GM12864 (cell line): ENCODE measurements around the gene ROMO1.
"Not testable (repeated sequence)": the region's sequence is repeated elsewhere in the genome, so short reads cannot be mapped to it uniquely, and the experiment has no call there.

Source experiments
- DNase-seq: peaks from one replicate; pipeline ENCODE4 v3.0.0-alpha.2; 2011; ENCODE audit warnings: low read depth
- H3K4me3 ChIP-seq: 2 replicates; pipeline ENCODE4 v1.5.1; 2011; ENCODE audit warnings: mild to moderate bottlenecking, low read depth, low read length, control low read depth
- TF ChIP-seq, protein P1 (sequence below): IDR thresholded peaks from 2 replicates; pipeline ENCODE4 v1.5.1; 2011; ENCODE audit warnings: low read depth, mild to moderate bottlenecking, moderate library complexity, low read length, control low read depth, inconsistent platforms; ENCODE audit errors: missing control alignments

Gene ROMO1

DNA sequence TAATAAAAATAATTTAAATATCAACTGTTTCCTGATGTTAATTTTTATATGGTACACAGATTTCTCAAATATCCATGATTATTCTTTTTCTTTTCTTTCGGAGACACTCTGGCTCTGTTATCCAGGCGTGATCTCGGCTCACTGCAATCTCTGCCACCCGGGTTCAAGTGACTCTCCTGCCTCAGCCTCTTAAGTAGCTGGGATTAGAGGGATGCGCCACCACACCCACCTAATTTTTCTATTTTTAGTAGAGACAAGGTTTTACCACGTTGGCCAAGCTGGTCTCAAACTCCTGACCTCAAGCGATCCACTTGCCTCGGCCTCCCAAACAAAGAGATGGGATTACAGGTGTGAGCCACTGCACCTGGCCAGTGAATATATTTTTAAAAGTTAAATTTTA, 20.5 kb downstream of the ROMO1 start:
- H3K4me3 ChIP-seq, result no peak overlapping the region
- DNase-seq, result no peak
- TF ChIP-seq, protein P1, sequence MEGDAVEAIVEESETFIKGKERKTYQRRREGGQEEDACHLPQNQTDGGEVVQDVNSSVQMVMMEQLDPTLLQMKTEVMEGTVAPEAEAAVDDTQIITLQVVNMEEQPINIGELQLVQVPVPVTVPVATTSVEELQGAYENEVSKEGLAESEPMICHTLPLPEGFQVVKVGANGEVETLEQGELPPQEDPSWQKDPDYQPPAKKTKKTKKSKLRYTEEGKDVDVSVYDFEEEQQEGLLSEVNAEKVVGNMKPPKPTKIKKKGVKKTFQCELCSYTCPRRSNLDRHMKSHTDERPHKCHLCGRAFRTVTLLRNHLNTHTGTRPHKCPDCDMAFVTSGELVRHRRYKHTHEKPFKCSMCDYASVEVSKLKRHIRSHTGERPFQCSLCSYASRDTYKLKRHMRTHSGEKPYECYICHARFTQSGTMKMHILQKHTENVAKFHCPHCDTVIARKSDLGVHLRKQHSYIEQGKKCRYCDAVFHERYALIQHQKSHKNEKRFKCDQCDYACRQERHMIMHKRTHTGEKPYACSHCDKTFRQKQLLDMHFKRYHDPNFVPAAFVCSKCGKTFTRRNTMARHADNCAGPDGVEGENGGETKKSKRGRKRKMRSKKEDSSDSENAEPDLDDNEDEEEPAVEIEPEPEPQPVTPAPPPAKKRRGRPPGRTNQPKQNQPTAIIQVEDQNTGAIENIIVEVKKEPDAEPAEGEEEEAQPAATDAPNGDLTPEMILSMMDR, result no peak

DNA sequence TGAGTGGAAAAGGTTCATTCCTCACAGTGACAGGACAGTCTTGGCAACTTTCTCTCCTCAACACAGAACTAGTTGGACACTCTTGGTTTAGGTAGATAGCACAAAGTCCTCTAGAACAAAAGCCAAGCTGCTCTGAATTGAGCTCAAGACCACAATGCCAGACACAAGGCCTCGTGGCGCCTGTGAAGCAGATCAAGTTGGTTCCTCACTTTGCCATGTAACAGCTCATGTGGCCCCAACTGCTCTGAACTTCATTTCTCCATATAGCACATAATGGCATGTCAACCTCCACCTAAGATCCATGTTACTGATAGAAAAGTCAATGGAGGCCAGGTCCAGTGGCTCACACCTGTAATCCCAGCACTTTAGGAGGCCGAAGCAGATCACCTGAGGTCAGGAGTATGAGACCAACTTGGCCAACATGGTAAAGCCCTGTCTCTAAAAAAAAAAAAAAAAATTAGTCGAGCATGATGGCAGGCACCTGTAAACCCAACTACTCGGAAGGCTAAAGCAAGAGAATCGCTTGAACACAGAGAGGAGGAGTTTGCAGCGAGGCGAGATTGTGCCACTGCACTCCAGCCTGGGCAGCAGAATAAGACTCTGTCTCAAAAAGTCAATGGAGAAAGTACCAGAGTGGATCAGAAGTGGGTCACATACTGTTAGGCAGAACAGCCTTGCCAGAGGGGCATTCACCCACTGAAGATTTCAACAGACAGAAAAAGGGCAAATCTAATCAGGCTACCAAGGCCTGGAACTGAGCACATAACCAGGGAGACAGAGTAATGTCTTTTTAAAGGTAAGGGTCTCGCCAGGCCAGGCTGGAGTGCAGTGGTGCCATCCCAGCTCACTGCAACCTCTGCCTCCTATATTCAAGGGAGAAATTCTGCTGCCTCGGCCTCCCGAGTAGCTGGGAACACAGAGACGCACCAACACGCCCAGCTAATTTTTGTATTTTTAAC, 21.2 kb downstream of the ROMO1 start:
- DNase-seq, result no peak
- H3K4me3 ChIP-seq, result no peak overlapping the region
- TF ChIP-seq, protein P1, result no peak

DNA sequence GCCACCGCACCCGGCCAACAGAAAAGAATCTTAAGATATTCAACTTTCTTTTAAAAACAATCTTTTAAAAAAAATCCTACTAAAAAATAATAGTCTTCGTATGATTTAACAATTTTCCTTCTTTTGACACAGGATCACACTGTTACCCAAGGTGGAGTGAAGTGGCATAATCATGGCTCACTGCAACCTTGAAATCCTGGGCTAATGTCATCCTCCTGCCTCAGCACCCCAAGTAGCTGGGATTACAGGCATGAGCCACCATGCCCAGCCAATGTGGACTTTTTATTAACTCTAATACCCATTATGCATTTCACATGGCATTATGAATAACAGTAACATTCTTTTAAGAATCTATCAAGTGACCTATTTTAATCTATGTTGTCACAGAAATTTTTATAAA, 22.0 kb downstream of the ROMO1 start:
- DNase-seq, result no peak
- no peak overlapping the region for H3K4me3 ChIP-seq
- TF ChIP-seq, protein P1, result no peak

DNA sequence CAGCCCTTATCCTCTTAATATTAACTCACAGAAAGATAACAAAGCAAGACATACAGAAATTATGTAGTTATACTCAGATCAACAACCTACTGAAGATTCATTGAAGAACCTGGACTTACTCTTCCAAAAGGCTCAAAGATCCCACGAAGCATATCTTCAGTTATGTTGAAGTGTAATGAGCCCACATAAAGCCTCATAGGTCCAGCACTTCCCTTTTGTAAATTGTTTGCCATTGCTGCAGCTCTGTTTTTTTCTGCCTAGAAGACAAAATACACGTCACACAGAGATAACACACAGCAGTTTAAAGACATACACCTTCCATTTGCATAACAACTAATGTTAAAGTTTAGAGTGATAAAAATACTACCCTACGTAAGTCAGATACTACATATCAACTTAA, 22.4 kb downstream of the ROMO1 start:
- DNase-seq, result no peak
- H3K4me3 ChIP-seq, result no peak overlapping the region
- TF ChIP-seq, protein P1, result no peak

DNA sequence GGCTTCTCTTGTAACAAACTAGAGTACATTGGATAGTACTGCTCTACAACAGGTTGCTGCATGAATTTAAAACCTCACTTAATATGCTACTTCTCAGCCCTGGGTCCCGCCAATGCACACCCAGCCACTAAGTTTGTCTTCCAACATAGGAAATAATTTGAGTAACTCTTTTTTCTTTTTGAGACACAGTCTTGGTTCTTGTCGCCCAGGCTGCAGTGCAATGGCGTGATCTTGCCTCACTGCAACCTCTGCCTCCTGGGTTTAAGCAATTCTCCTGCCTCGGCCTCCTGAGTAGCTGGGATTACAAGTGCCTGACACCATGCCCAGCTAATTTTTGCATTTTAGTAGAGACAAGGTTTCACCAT, 24.1 kb downstream of the ROMO1 start:
- not testable (repeated sequence) for DNase-seq

DNA sequence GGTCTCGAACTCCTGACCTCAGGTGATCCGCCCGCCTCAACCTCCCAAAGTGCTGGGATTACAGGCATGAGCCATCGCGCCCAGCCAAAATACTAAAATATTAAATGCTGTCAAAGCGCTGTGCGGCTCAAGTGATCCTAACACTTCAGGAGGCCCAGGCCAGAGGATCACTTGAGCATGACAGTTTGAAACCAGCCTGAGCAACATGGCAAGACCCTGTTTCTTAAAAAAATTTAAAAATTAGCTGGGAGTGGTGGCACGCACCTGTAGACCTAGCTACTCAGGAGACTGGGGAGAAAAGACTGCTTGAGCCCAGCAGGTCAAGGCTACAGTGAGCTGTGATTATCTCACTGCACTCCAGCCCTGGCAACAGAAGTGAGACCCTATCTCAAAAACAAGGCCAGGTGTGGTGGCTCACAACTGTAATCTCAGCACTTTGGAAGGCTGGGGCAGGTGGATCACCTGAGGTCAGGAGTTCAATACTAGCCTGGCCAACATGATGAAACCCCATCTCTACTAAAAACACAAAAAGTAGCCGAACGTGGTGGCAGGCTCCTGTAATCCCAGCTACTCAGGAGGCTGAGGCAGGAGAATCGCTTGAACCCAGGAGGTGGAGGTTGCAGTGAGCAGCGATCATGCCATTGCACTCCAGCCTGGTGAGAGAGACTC, 24.6 kb downstream of the ROMO1 start:
- not testable (repeated sequence) for H3K4me3 ChIP-seq, DNase-seq

More for the DNA sequence above, 24.1 kb downstream of the ROMO1 start:
- not testable (repeated sequence) for H3K4me3 ChIP-seq

DNA sequence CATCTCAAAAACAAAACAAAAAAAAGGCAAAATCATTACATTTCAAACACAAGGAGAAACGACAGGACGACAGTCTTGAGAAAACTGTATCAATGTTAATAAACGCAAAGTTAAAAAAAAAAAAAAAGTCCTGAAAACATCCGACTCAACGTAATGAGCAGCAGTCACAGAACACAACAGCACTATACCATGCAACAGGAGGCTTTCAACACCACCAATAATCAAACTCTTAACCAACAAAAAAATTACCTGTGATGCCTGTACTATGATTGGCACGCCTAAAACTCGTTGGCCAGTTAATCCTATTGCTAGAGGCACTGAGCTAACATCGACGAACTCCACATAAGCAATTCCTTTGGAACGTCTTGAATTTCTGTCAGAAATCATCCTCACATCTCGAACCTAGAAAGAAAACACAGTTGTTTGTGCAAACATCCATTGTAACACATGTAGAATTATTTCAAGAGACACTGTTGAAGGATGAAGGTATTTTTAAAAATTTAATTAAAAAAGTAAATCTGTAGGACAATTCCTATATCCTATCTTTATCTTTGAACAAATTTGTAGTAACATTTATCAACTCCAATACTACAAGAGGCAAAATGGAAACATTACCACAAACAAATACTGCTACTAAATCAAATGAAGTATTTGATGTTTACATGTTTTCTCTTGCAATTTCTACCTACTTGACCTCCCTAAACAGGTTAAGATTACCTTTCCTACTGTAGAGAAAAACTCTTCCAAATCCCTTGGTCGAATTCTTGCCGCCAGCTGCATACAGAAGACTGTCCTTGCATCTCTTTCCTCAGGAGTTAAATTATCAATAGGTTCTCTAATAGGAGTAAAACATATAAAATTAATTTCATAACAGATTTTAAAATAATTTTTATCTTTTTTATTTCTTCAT, 25.4 kb downstream of the ROMO1 start:
- no peak for DNase-seq
- TF ChIP-seq, protein P1, result no peak
- H3K4me3 ChIP-seq, result no peak overlapping the region
